22Rv1 (cell line): Measurements from ENCODE around the gene TOR1B.

Source experiments
- CTCF ChIP-seq: fragments of 450-650 bp; IDR thresholded peaks from 2 replicates; pipeline ENCODE4 v1.5.1; 2017; ENCODE audit warnings: mild to moderate bottlenecking
- ZFX ChIP-seq: fragments of 450-650 bp; IDR thresholded peaks from 2 replicates; pipeline ENCODE4 v1.6.1; 2017; ENCODE audit warnings: antibody characterized with exemption, borderline replicate concordance

- TF ChIP-seq CTCF (no peak), ZFX (no peak)
These were observed 45.9 kb downstream of the TOR1B start for GRCh38 chr9:129848712-129849441.
